ENCODE measurements around the gene HDAC7.
"Not testable (repeated sequence)": the region's sequence is repeated elsewhere in the genome, so short reads cannot be mapped to it uniquely, and the experiment has no call there.

Gene HDAC7

DNA sequence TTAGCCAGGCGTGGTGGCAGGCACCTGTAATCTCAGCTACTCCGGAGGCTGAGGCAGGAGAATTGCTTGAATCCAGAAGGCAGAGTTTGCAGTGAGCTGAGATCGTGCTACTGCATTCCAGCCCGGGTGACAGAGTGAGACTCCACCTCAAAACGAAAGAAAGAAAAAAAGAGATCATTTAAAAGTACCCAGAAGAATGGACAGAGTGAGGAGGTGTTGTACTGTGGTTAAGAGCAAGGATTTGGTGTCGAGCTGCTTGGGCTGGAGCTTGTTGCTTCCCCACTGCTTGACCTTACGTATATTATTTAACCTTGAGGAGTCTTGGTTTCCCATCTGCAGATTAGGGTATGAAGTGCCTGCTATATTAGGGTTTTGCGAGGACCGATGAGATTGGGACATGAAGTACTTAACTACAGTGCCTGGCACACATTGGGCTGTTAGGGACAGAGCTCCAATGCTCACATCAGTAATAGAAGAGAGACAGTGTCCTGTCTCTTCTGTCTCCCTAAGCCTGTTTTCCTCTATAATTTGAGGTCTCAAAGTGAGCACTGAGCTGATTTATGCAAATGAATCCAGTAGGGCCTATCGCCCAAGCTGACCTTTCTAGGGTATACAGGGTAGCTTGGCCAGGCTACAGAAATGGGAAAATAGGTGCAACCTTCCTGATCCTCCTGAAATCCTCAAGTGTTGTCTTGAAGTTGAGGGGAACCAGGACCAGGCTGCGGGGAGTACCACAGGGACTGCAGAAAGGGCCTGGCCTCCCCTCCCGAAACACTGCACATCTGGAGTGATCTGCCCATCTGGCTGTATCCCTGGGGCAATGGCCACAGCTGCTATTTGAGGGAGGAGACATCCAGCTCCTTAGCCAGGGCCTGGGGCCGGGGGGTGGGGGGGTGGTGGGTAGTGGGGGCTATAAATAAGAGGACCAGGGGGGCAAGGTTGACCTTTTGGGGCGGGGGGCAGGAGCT lies 8.6 kb upstream of the HDAC7 start:
- DNase-seq, result no peak

- no peak for DNase-seq
Observed at GRCh38 chr12:47825173-47825639, 5.5 kb upstream of the HDAC7 start.

GRCh38 chr12:47824635-47825034 lies 4.9 kb upstream of the HDAC7 start:
- no peak for DNase-seq

DNA sequence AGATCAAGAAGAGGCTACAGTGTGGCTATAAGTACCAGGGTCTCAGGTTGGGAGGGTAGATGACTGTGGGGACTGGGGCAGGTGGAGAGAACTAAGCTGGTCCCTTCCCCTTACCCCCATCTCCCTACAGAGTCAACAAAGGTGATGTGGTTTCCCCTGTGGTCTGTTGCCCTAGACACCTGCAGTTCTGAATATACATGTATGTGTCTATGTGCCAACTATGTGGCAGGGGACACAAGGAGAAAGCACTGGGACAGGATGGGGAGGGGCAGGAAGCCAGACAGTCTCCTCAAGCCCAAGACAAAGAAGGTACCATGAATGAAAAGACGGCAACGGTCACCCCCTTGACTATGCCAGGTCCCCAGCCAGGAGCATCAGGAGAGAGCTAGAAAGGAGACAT lies 4.5 kb upstream of the HDAC7 start:
- no peak for DNase-seq

DNA sequence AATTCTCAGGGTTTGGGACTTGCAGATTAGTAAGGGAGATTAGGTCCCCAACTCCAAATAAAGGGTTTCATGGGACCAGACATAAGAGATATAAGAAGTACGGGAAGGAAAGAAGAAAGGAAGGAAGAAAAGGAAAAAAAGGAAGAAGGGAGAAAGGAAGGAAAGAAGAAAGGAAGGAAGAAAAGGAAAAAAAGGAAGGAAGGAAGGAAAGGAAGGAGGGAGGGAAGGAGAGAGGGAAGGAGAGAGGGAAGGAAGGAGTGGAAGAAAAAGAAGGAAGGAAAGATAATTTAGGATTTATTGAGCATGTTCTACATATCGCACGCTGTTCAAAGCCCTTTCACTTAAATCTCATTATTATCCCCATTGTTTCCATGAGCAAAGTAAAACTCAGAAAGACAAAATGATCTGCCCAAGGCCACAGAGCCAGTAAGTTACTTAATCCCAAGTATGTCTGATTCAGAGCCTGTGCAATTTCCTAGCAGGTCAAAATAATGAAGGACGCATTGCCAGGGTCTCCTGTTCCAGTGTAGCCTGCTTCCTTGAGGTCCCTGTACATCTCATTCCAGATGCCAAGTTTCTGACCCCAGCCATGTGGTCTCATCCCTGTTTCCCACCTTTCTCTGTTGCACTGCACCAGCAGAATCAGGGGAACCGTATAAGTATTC lies 3.9 kb upstream of the HDAC7 start:
- no peak for DNase-seq

- DNase-seq, result no peak
Observed at GRCh38 chr12:47822863-47823262, 3.2 kb upstream of the HDAC7 start.

GRCh38 chr12:47822401-47822800 lies 2.7 kb upstream of the HDAC7 start:
- no peak for DNase-seq

GRCh38 chr12:47821346-47821706 lies 1.6 kb upstream of the HDAC7 start:
- DNase-seq, result peak; percentile 29

GRCh38 chr12:47820631-47821345 lies 1.1 kb upstream of the HDAC7 start:
- DNase-seq, result peak; percentile 96

- DNase-seq, result peak; percentile 41
Observed at GRCh38 chr12:47819138-47819895, 386 bp downstream of the HDAC7 start.

GRCh38 chr12:47818467-47819137 lies 1.1 kb downstream of the HDAC7 start:
- DNase-seq, result no peak

GRCh38 chr12:47818007-47818376 lies 1.7 kb downstream of the HDAC7 start:
- no peak for DNase-seq

GRCh38 chr12:47817272-47818006 lies 2.3 kb downstream of the HDAC7 start:
- no peak for DNase-seq

- no peak for DNase-seq
Observed at GRCh38 chr12:47816403-47817271, 3.1 kb downstream of the HDAC7 start.

DNA sequence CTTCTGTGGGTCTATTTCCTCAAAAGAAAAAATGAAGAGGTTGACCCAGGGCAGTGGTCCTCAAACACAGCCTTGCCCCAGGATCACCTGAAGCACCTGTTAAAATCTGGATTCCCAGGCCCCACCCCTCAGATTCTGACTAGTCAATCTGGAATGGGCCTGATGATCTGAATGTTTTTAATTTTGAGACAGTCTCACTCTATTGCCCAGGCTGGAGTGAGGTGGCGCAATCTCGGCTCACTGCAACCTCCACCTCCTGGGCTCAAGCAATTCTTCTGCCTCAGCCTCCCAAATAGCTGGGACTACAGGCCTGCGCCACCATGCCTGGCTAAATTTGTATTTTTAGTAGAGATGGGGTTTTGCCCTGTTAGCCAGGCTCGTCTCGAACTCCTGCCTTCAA lies 4.3 kb downstream of the HDAC7 start:
- not testable (repeated sequence) for DNase-seq

- DNase-seq, result no peak
Observed at GRCh38 chr12:47814539-47815170, 5.0 kb downstream of the HDAC7 start.

DNA sequence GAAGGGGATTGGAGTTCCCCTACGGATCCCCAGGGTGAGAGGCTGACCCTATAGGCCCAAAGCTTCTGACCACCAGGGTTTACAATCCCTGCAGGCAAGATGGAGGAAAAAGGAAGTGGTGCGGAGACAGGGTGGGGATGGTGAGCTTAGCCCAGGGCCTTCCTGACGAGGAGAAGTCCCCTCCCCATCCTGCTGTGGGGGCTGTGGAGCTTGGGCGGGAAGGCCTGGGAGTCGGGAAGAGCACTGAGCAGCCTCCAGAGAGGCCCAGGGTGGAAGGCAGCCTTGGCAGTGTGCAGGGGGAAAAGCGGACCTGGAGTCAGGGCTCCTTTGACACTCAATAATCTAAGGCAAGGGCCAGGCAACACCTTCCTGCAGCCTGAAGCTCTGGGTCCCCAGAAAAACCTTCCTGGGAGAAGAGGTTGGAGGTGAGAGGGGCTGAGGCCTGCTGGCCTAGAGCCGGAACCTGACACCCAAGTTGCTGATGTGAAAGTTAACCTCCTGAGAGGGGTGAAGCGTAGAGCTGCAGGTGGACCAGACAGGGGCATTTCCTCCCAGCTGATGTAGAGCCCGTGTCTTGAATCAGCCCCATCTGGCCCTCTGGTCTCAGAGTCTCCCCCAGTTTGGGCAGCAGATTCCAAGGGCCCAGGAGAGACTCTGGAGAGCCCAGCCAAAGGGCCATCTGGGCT lies 6.0 kb downstream of the HDAC7 start:
- no peak for DNase-seq

- DNase-seq, result peak; percentile 84
Observed at GRCh38 chr12:47812797-47813510, 6.7 kb downstream of the HDAC7 start.

Measured in HCEC 1CT (cell line).